ENCODE measurements around the gene APBA2. TPM values are rescaled to one million over a fixed set of nuclear protein-coding genes. Genes with fewer than 3 reads are reported as not detected.

APBA2 gene
- total and polyA plus RNA-seq, 12 donors = 0.16 to 0.85 (median 0.46) TPM

- H3K27me3 ChIP-seq = peaks cover 0 to 40% (median 27%) of the 10 kb centered on the region in 7 donors
- no peak for DNase-seq
- H3K27ac ChIP-seq = no peak overlapping the region
- no peaks in the 10 kb centered on the region for H3K4me1 ChIP-seq
- TF ChIP-seq CTCF (IDR thresholded peaks at IDR 0.05) = no peak
- H3K4me3 ChIP-seq = no peak overlapping the region
- H3K36me3 ChIP-seq = no peaks in the 10 kb centered on the region
- ATAC-seq = no peak
- intact Hi-C loops (cut with DNase I) = loop anchor here in 1 of 10 donors (10.0 kb wide), 1 partner anchor 56 kb away; no protein-coding TSS in a partner anchor
- 48 to 52% methylated on average over 6 of the region's 6 CpGs for WGBS, 2 donors
- H3K9me3 ChIP-seq = no peaks in the 10 kb centered on the region
These were observed 244.7 kb downstream of the APBA2 start for GRCh38 chr15:29130476-29130875.

- no peaks in the 10 kb centered on the region for H3K9me3 ChIP-seq
- intact Hi-C loops (cut with DNase I) = loop anchor here in 1 of 10 donors (10.0 kb wide), 1 partner anchor 56 kb away; no protein-coding TSS in a partner anchor
- peaks cover 0 to 34% (median 27%) of the 10 kb centered on the region in 7 donors for H3K27me3 ChIP-seq
- H3K4me1 ChIP-seq = no peaks in the 10 kb centered on the region
- no peak overlapping the region for H3K4me3 ChIP-seq
- H3K27ac ChIP-seq = no peak overlapping the region
- H3K36me3 ChIP-seq = no peaks in the 10 kb centered on the region
- DNase-seq (no peak), ATAC-seq (no peak)
- no peak for TF ChIP-seq CTCF (IDR thresholded peaks at IDR 0.05)
- 69 to 71% methylated on average over 19 of the region's 19 CpGs for WGBS, 2 donors
These were observed 245.4 kb downstream of the APBA2 start for GRCh38 chr15:29130951-29131839.

GRCh38 chr15:29131840-29132420, 246.2 kb downstream of the APBA2 start:
- WGBS, 2 donors = 62 to 63% methylated on average over 23 of the region's 23 CpGs
- Histone ChIP-seq H3K36me3 (no peaks in the 10 kb centered on the region), H3K4me3 (no peak overlapping the region), H3K9me3 (no peaks in the 10 kb centered on the region), H3K27ac (no peak overlapping the region), H3K4me1 (no peaks in the 10 kb centered on the region), H3K27me3 (peaks cover 0 to 29% (median 19%) of the 10 kb centered on the region in 7 donors)
- ATAC-seq = no peak
- intact Hi-C loops (cut with DNase I) = loop anchor here in 1 of 10 donors (10.0 kb wide), 1 partner anchor 57 kb away; no protein-coding TSS in a partner anchor
- no peak for DNase-seq
- no peak for TF ChIP-seq CTCF (IDR thresholded peaks at IDR 0.05)

- H3K27ac ChIP-seq = no peak overlapping the region
- intact Hi-C loops (cut with DNase I) = loop anchor here in 1 of 10 donors (10.0 kb wide), 1 partner anchor 58 kb away; no protein-coding TSS in a partner anchor
These were observed 247.0 kb downstream of the APBA2 start for GRCh38 chr15:29132735-29133181.

More at GRCh38 chr15:29132735-29133181, 247.0 kb downstream of the APBA2 start:
- no peak for TF ChIP-seq CTCF (IDR thresholded peaks at IDR 0.05)
- Histone ChIP-seq H3K4me3 (no peak overlapping the region), H3K9me3 (no peaks in the 10 kb centered on the region), H3K4me1 (no peaks in the 10 kb centered on the region), H3K36me3 (no peaks in the 10 kb centered on the region), H3K27me3 (peaks cover 0 to 23% (median 15%) of the 10 kb centered on the region in 7 donors)
- WGBS, 2 donors = 78 to 81% methylated on average over 14 of the region's 14 CpGs
- DNase-seq (no peak), ATAC-seq (no peak)

Data from heart right ventricle (tissue), 16 donors.